Measurements from ENCODE around the gene OR2AT4.
"Not testable (repeated sequence)": the region's sequence is repeated elsewhere in the genome, so short reads cannot be mapped to it uniquely, and the experiment has no call there.

The OR2AT4 gene

DNA sequence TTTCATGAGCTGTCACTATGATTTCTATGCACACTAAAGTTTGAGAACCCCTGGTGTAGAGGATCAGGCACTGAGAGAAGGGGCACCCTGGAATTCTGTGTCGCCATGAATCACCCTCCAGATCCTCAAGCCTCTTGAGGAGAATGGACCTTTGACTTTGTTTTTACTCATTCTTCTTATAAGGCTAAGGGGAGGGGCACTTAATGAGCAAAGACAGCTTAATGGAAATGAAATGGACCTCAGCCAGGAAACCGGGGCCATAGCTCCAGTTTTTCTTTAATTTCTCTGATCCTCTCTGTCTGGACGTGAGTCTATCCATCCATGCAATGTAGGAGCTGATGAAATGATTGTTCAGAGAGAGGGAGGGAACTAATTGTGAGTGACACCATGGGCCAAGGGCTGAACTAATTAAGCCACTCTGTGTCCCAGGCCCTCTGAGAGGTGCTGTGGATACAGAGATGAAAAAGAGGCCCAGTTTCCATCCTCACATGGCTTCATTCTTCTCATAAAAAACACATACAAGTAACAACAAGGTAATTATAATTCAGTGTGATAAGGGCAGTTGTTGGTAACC is 32.8 kb downstream of the OR2AT4 start:
- no peak for DNase-seq

DNA sequence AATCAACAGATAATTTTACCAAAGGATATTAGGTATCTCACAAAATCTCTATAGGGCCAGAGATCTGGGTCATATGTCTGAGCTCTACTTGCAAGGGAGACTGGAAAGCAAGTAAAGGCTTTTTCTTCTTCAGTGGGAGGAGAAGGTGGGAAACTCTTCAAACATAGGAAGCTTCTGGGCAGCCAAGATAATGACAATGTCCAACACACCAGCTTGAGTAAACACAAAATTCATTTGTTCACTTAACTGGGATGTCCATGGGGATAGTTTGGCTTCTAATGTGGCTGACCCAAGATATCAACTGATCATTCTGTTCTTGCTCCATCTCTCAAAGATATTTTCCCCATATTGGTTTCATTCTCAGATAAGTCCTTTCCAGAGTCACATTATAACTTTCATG is 37.4 kb downstream of the OR2AT4 start:
- DNase-seq = no peak

DNA sequence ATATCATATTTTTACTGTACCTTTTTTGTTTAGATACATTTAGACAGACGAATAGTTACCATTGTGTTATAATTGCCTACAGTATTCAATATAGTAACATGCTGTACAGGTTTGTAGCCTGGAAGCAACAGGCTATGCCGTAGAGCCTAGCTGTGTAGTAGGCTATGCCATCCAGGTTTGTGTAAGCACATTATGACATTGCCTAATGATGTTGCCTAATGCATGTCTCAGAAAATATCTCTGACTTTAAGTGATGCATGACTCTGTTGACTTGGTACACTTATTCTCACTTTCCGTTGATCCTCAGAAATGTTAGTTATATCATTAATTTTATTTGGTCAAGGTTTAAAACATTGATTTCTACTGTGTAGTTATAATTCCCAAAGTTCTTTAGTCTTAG is 39.9 kb downstream of the OR2AT4 start:
- no peak for DNase-seq

DNA sequence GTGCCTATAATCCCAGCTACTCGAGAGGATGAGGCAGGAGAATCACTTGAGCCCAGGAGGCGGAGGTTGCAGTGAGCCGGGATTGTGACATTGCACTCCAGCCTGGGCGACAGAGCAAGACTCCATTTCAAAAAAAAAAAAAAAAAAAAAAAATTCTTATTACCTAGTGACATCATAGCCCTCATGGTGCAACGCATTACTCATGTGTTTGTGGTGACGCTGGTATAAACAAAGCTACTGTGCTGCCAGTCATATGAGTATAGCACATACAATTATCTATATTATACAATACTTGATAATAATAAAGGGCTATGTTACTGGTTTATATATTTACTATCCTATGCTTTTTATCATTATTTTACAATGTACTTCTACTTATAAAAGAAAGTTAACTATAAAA is 41.2 kb downstream of the OR2AT4 start:
- DNase-seq = no peak

DNA sequence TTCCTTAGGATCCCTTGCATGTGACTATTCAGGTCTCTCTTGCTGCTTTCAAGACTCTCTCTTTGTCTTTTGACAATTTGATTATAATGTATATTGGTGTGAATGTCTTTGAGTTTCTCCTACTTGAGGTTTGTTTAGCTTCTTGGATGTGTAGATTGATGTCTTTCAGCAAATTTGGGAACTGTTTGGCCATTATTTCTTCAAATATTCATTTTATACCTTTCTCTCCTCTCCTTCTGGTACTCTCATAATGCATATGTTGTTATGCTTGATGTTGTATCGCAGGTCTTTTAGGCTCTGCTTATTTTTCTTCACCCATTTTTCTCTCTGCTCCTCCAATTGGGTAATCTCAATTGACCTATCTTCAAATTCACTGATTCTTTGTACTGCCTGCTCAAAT is 44.2 kb downstream of the OR2AT4 start:
- no peak for DNase-seq

DNA sequence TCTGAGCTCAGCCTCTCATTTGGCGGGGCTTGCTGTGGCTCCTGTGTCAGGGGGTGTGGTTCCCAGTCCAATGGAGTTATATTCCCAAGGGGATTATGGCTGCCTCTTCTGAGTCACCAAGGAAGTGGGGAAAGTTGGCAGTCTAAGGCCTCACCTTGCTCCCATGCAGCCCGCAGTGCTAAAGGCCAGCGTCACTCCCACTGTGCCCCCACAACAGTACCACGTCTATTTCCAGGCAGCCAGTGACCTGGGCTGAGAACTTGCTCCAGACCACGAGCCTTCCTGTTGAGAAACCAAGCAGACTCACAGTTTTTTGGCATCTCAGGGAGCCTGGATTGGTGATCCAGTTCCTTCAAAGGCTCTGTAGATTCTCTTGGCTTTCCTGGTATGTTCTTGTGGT is 45.6 kb downstream of the OR2AT4 start:
- DNase-seq = no peak

DNA sequence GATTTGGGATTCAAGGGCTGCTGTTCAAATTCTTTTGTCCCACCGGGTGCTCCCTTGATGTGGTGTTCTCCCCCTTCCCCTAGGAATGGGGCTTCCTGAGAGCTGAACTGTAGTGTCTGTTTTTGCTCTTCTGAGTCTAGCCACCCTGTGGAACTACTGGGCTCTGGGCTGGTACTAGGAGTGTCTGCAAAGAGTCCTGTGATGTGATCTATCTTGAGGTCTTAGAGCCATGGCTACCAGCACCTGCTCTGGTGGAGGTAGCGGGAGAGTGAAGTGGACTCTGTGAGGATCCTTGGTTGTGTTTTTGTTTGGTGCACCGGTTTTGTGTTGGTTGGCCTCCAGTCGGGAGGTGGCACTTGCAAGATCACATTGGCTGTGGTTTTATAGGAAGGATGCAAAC is 46.2 kb downstream of the OR2AT4 start:
- no peak for DNase-seq

DNA sequence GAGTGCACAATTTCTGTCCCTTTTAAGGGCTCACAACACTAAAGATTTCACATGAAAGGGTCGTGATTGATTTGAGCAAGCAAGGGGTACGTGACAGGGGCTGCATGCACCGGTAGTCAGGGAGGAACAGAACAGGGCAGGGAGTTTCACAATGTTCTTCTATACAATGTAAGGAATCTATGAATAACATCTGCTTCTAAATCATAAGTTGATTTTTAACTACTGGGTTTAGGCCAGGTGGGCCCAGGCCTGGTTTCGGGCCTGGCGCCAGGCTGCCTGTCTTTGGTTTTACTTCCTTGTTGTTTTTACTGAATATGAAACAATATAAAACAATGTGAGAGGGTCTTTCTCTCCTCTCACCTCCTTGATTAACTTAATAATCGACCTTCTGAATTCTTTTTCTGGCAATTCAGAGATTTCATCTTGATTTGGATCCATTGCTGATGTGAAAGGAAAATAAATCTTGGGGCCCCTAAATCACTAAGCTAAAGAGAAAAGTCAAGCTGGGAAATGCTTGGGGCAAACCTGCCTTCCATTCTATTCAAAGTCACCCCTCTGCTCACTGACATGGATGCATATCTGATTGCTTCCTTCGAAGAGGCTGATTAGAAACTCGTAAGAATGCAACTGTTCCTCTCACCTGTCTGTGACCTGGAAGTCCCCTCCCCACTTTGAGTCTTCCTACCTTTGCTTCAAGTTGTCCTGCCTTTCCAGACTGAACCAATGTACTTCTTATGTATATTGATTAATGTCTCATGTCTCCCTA is 47.0 kb downstream of the OR2AT4 start:
- DNase-seq = not testable (repeated sequence)

DNA sequence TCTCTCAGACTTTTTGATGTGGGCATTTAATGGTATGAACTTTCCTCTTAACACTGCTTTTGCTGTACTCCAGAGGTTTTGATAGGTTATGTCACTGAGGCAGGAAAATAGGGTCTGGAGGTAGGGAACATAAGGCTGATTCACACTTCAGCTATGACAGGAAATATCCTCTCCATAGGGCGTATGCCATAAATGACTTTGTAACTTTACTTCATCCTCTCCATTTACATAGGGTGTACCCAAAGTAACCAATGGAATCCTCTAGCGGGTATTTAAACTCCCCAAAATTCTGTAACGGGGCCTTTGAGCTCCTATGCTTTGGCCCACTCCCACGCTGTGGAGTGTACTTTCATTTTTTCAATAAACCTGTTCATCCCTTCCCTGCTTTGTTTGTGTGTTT is 49.5 kb downstream of the OR2AT4 start:
- no peak for DNase-seq

DNA sequence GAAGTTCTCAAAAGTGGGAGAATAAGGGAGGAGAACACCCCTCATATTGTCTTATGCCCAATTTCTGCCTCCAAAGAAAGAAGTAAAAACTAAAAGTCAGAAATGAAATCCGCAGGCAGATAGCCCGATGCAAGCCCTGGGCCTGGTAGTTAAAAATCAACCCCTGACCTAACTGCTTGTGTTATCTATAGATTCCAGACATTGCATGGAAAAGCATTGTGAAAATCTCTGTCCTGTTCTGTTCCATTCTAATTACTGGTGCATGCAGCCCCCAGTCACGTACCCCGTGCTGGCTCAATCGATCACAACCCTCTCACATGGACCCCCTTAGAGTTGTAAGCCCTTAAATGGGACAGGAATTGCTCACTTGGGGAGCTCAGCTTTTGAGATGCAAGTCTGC is 50.0 kb downstream of the OR2AT4 start:
- not testable (repeated sequence) for DNase-seq

DNA sequence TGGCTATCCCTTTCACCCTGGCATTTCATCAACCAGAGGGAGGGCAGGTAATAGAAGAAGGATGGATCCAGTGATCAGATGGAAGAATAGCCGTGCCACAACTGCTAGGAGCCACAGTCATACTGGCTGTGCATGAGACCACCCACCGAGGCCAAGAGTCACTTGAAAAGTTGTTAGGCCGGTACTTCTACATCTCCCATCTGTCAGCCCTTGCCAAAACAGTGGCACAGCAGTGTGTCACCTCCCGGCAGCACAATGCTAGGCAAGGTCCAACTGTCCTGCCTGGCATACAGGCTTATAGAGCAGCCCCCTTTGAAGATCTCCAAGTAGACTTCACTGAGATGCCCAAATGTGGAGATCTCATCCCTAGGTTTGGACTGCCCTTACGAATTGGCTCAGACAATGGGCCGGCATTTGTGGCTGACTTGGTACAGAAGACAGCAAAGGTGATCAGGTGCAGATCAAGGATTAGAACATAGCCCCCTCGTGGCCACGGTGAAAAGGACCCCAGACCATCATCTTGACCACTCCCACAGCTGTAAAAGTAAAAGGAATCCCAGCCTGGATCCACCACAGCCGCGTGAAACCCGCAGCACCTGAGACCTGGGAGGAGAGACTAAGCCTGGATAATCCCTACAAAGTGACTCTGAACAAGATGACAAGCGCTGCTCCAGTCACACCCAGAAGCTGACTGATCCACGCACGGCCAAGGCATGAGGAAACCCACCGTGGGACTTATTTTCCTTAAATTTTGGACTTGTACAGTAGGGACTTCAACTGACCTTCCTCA is 52.1 kb downstream of the OR2AT4 start:
- DNase-seq = not testable (repeated sequence)

DNA sequence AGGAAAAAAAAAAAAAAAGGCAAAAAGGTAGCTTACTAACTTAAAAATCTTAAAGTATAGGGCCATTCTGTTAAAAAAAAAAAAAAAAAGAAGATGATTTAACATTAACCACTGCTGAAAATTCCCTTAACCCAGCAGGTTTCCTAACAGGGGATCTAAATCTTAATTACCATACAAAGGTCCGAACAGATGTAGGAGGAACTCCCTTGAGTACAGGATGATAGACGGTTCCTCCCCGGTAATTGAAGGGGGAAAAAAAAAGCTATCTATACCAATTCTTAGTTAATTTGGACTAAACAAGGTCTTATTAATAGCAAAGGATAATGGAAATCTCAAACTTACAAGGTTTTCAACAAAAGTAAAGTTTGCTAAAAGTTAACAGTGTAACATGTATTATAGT is 54.9 kb downstream of the OR2AT4 start:
- DNase-seq = not testable (repeated sequence)

DNA sequence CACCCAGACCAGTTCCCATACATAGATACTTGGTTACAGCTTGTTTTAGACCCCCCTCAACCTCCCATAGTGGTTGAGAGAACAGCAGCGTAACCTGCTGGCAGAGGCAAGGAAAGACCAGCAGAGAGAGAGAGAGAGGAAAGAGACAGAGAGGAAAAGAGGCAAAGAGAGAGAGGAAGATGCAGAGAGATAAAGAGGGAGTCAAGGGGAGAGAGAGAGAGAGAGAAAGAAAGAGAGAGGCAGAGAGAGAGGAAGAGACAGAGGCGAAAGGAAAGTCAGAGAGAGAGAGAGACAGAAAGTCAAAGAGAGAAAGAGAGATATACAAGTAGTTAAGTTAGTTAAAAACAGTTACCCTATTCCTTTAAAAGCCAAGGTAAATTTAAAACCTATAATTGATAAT is 55.4 kb downstream of the OR2AT4 start:
- no peak for DNase-seq

DNA sequence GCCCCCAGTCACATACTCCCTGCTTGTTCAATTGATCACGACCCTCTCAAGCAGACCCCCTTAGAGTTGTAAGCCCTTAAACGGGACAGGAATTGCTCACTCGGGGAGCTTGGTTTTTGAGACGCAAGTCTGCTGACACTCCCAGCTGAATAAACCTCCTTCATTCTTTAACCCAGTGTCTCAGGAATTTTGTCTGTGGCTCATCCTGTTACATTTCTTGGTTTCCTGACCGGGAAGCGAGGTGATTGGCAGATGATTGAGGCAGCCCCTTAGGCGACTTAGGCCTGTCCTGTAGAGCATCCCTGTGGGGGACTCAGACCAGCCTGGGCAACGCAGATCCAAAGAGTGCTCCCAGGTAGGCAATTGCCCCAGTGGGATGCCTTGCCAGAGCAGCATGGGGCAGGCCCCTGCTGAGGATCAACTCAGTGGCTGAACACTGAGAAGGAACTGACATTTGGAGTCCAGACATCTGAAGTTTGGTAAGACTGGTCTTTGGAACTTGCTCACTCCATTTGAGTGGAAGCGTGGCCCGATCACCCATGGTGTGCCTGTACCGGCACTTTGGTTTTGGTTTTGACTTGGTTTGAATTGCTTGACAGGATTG is 56.4 kb downstream of the OR2AT4 start:
- DNase-seq = no peak

DNA sequence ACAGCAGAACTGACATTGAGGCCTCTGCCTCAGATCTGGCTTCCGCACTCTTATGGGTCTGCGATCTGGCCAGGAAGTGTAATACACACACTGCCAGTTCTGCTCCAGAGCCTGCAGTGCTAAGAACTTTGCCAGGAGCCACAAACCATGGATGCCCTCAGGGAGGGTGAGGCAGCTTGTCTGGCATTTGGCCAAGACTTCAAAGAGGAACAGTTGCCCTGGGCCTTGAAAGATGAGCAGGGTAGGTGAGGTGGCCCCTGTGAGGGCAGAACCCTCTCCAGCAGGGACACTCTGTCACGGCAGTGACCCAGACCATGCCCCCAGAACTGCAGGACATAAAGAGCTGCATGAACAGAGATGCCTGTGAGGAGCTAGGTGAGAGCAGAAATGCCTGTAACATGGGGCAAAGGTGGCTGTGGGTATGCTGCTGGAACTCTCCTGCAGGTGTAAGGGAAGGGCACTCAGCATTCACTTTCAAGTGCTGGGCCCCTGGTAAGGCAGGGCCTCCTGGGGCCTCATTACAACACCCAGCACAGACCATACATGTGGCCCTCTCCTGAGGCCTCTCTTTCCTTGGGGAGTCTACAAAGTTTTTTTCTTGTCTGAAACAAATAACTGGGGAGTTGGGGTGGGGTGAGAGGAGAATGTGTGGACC is 60.6 kb downstream of the OR2AT4 start:
- no peak for DNase-seq

DNA sequence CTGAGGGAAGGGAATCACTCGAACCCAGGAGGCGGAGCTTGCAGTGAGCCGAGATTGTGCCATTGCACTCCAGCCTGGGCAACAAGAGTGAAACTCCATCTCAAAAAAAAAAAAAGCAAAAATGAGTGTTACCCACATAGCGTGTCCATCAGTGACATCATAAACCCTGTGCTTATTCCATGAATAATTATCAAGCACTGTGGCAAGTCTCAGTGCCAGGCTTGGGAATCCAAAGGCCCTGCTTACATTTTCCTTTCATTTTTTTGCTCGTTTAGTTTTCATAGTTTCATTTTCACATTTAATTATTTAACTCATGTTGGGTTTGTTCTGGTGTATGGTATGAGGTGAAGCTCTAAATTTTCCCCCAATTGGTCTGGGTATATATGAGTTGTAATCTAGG is 61.4 kb downstream of the OR2AT4 start:
- DNase-seq = no peak

DNA sequence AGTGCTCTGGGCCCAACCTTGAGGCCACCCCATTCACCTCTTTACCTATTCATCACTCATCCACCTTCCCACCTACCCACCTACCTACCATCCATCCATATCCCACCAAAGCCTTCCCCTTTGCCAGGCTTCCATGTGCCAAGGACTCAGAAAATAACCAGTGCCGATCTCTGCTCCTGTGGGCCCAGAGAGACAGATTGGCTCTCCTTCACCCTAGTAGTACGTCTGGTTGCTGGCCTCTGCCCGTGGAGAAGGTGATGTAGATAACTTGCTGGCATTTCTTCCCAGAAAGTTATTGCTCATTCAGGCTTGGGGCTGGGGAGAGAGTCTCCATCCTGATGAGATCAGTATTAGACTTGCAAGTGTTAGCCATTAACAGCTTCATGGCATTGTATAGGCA is 62.8 kb downstream of the OR2AT4 start:
- DNase-seq = no peak

DNA sequence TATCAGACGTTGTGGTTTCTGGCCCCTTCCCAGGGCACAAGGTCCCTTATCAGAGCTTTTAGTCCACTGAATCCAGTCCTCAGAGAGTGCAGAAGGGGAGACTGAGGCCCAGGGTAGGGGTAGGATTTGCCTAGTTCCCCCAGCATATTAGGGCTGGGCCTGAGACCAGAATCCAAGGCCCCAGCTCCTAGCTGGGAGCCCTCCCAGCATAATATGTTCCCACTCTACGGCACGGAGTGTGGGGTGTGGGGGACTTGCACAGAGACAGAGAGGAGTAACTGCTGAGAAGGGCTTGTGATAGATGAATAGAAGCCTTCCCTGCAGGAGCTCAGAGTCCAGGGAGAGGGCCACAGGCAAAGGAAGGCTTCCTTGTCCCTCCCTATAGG is 64.1 kb downstream of the OR2AT4 start:
- no peak for DNase-seq

DNA sequence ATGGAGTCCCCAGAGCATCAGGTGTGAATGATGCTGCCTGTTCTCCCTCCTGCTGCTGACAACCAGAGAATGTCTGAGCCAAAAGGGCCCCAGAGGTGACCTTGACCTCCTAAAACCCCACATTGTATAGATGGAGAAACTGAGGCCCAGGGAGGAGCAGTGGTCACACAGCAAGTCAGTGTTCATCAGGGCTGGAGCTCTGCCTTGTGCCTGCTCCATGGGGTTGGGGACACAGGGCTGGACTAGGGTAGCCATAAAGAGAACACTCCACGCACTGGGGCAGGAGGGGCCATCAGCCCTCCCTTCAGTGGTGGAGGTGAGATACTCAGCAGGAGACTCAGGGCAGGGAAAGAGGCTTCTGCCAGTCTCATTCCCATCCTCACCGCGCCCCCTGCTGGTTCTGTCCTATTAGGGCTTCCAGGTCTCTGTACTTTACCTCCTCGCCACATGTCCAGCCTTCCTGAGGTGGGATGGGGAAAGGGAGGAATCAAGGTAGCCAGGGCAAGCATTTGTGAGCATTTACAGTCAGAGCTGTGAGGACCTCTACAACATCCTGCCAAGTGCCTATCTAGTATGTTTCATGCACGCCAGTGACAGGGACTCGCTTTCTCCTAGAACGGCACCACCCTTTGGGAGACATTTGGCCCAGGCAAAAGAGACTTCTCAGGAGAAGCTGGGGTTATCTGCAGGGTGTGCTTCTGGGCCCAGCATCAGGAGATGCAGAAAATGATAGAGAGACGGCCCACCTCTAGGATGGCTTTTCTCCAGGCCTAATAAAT is 64.7 kb downstream of the OR2AT4 start:
- peak; percentile 68 for DNase-seq

Measured in stimulated activated CD4-positive, alpha-beta T cell treated with anti-CD3 and anti-CD28 coated beads, Interleukin-4, amount 100 ng/mL, for 1 hour (primary cell).